GM21423 (cell line): Measurements from ENCODE around the gene WNT5B.
A peak's percentile ranks its signal among the peaks of the same experiment; 100 is the strongest.
"Not testable (repeated sequence)": the region's sequence is repeated elsewhere in the genome, so short reads cannot be mapped to it uniquely, and the experiment has no call there.

Experiments used
- ATAC-seq: cut with Tn5 transposase; IDR thresholded peaks from one replicate; pipeline ENCODE4 v1.9.1; 2021; ENCODE audit warnings: mild to moderate bottlenecking, moderate library complexity; ENCODE audit not compliant: unreplicated experiment

WNT5B gene

DNA sequence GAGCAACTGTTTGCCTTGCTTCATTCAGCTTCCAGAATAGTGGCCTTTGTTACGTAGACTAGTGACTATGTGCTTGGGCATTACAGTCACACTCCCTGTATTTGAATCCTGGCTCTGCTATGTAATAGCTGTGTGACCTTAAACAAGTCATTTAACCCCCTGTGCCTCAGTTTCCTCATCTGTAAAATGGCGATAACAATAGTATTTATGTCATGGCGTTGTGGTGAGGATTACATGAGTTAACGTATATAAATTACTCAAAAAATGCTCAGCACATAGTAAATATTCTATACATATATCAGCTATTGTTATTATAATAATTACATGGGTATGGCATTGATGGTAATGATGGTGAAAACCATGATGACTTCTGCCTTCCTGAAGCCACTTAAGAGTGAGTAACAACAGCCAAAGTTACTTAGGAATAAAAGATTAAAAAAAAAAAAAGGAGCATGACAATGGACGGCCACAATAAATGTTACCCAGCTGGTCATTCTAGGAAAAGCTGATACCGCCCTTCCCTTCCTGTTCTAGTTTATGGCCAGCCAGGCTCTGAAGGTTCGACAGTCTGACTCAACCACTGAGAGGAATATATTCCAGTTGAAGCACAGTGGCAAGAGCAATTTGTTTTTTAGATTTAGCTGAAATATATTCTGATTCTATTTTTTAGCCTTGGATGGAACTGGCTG lies 51.9 kb downstream of the WNT5B start:
- no peak for ATAC-seq

DNA sequence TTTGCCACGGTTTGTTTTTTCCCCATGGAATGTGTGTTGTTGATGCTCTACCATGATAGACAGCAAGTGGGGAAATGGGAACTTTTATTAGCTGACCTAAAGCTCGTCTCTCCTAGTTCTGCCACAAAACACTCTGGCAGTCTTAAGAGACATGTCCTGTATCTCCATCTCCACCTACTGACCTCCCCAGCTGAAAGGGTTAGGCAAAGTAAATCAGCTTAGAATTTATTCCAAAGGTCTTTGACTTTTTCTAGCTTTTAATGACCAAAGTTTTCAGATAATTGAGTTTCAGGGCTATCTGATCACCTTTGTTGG lies 52.4 kb downstream of the WNT5B start:
- ATAC-seq, result no peak

DNA sequence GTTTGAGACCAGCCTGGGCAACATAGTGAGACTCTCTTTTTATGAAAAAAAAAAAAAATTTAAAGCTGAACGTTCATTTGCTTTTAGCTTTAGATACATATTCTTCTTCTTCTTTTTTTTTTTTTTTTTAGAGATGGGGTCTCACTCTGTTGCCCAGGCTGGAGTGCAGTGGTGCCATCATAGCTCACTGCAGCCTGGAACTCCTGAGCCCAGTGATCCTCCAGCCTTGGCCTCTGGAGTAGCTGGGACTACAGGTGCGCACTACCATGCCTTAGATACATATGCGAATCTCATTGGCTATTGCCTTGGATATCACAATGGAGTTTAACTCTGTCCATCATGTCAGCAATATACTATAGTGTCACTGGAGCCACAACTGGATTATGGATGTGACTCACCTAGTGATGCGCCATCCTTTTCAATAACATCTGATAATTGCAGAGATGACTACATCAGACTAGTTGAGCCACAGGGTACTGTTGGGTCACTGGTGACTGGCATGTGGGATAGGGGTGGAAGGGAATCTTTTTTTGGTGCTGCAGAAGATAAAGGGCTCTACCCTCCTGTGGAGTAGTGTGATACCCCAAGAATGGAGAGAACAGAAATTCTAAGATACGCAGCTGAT lies 59.2 kb downstream of the WNT5B start:
- ATAC-seq, result no peak

DNA sequence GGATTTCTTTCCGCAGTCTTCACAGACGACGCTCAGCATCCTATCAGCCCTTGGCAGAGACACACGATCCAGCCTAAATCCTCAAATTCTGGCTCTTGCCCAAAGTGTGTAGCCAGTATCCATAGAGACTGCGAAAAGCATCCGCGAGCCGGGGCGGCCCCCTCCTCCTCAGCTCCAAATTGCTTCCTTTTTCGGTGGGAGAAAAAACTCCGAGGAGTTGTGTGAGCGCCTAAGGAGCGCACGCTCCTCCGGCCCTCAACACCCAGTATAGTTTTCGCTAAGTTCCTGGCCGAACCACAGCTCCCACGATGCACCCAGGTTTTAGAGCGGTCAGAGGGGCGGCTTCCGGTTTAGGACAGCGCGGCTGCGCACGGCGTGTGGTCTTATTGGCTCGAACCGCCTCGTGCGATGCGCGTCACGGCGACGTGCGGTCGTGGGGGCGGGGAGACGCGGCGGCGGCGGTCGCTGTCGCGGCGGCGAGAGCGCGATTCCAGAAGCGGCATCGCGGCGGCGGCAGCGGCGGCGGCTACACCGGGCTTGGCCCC lies 61.6 kb downstream of the WNT5B start, which contains the start of gene ADIPOR2:
TSS of gene ADIPOR2 (plus strand) at position 493 of the 545 bp plus-strand sequence. CDS start 63,274 bp downstream, outside the sequence.
- ATAC-seq, result peak; percentile 90

DNA sequence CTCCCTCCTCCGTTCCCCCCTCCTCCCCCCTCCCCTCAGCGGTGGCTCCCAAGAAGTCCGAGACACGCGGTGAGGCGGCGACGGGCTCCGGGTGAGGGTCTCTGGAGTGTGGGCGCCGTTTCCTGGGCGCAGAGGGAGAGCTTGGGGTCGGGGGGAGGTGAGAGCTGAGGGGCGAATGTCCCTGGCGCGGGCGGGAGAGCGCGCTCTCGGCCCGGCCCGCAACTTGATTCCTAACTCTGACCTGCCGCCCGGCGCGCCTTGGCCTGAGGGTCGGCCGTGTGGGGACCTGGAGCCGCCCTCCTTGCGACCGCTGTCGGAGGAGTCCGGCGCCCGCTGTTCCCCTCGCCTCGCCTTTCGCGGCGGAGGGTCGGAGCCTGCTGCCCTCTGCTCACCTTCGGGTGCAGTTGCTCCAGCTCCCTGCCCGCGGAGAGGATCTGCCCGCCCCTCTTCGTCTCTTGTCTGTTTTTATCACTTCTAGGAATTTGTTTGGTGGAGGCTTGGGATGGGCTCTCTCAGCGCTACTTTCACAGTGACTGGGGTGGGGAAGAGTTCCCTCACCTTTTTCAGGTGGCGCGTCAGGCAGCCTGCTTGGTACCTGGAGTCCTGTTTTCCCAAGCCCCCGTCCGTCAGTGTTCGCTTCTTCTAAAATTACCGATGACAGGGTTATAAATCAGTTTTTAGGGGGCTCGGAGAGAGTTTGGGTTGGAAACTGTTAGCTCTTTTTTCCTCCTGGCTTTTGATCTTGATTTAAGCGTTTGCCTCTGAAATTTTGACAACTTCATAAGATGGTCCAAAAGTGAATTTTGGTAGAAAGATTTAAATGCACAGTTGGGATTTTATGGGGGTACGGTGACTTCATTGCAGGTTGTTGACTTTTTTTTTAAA lies 62.3 kb downstream of the WNT5B start:
- peak; percentile 35 for ATAC-seq

DNA sequence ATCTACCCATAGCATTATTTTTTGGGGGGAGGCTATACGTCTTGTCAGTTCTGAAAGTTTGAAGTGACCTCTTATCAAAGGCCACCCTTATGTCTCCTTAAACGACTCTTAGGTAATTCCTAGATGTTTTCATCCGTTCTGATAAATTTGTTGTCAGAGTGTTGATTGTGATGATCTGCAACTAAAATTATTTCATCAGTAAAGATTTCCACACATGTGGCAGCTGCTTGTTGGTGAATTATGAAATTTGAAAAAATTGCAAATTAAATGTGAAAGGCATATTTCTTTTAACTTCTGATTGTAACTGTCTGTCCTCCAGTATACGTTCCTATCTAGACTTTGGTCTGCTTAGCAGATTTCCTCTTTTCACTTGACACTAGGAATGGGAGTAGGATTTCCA lies 63.2 kb downstream of the WNT5B start:
- ATAC-seq, result no peak

DNA sequence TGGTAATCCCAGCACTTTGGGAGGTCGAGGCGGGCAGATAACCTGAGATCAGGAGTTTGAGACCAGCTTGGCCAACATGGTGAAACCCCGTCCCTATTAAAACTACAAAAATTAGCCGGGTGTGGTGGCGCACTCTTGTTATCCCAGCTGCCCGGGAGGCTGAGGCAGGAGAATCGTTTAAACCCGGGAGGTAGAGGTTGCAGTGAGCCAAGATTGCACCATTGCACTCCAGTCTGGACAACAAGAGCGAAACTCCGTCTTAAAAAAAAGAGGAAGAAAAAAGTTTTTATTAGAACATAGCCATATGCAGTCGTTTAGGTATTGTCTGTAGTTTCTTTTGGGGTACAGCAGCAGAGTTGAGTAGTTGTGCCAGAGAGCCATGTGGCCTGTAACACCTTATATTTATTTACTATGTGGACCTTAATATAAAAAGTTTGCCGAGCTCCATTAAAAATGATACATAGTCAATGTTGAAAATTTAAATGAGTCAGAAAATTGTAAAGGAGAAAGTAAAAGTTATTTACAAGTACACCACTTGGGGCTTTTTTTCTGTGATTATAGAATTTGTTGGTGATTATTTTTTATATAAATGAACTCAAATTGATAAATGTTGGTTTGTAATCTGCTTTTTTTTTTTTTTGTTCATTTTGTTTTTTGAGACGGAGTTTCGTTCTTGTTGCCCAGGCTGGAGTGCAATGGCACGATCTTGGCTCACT lies 64.0 kb downstream of the WNT5B start:
- no peak for ATAC-seq

DNA sequence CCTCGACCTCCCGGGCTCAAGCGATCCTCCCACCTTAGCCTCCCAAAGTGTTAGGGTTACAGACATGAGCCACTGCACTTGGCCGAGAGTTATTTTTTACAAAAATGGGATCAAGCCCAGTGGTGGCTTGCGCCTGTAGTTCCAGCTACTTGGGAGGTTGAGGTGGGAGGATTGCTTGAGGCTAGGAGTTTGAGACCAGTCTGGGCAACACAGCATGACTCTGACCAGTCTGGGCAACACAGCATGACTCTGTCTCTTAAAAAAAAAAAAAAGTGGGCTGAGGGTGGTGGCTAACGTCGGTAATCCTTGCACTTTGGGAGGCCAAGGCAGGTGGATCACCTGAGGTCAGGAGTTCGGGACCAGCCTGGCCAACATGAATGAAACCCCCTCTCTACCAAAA lies 66.1 kb downstream of the WNT5B start:
- ATAC-seq, result not testable (repeated sequence)

DNA sequence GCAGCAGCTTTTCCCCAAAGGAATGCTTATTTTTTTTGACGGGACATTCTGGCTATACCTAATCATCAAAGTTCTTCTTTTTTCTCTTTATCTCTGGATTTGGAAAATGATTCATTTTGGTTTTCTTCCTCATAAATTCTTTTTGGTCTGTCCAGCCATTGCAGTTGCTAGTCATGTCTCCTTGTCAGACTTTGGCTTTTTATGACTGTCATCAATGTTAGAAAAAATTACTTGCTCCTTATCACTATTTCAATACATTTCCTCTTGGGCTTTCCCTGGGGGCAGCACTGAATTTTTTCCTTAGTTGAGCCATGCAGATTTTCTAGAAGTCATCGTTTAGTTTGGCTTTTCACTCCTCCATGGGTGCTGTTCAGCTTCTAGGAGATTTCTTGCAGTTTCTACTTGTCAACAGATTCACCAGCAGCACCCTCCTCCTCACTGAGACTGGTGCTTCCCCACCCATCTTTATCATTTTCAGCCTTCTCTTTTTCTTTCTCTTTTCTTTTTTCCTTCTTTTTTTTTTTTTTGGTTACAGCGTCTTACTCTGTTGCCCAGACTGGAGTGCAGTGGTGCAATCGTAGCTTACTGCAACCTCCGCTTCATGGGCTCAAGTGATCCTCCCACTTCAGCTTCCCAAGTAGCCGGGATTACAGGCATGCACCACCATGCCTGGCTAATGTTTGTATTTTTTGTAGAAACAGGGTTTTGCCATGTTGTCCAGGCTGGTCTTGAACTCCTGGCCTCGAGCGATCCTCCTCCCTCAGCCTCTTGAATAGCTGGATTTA lies 67.0 kb downstream of the WNT5B start:
- ATAC-seq, result no peak

DNA sequence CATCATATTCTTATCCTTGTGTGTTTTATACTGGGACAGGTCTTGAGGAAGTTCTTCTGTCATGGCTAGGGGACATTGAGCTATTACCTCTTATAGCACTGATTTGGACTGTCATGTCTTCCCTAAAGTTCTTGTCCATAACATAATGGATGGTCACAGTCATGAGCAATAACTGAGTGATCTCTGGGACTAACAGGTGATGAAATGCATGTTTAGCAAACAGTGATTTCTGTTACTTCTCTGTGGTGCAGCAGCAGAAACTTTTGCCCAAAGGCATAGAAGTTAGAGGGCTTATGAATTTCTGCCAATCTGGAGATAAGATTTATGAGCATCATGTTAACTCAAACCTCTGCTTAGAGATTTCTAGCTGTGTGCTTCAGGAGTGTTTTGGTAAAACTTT lies 67.8 kb downstream of the WNT5B start:
- no peak for ATAC-seq
